Forelimb muscle (tissue), 1 donor: ENCODE data around the gene C1orf159. TPM values are rescaled to one million over a fixed set of nuclear protein-coding genes. Genes with fewer than 3 reads are reported as not detected.
"Not testable (repeated sequence)": the region's sequence is repeated elsewhere in the genome, so short reads cannot be mapped to it uniquely, and the experiment has no call there.

Experiments
- DNase-seq: peaks from one replicate; pipeline ENCODE4 v3.0.0-alpha.2; 2013; ENCODE audit warnings: low read depth
- polyA plus RNA-seq: library from polyadenylated mRNA; unstranded; fragments of 120-200 nt; gene quantifications from one replicate; pipeline ENCODE4 v1.2.1, GENCODE V29; 2013; ENCODE audit not compliant: insufficient read length

C1orf159 gene
- polyA plus RNA-seq: 6.4 TPM

DNA sequence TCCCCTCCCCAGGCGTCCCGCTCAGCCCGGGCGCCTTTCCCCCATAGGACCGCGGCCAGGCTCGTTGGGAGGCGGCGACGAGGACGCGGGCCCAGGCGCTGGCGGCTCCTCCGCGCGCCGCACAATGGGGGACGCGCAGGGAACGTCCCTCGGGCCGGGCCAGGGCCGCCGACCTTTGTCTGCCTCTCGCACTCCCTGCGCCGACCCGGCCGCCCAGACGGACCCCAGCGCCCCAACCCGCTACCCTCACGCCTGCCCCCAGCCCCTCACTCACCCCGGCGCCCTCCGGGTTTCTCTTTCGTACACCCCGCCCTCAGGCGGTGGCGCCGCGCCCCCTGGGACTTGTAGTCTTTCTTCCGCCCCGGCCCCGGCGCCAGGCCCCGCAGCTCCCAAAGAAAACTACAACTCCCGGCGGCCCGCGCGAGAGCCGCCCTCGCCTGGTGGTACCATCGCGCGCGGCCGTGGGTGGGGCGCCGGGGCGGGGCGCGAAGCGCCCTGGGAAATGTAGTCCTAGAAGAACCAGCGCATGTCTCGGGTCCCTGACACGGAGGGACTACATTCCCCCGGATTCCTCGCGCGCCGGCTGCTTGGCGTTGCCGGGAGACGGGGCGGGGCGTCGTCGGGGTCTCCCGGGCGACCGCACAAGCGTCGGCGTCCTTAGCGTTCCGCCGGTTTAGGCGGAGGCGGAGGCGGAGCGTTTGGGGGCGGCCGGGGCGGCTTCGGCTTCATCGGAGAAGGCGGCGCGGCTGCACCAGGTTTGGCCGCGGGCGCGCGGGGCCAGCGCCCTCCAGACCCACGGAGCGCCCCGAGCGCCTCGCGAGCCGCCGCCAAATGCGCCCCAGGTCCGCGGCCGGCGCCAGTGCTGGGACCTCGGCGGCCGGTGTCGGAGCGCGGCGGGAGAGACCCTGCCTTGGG is at the start of gene C1orf159:
TSS of gene C1orf159 (minus strand) at position 304 of the 915 bp plus-strand sequence. CDS start 24,546 bp downstream, outside the sequence.
- peak; percentile 89 for DNase-seq

DNA sequence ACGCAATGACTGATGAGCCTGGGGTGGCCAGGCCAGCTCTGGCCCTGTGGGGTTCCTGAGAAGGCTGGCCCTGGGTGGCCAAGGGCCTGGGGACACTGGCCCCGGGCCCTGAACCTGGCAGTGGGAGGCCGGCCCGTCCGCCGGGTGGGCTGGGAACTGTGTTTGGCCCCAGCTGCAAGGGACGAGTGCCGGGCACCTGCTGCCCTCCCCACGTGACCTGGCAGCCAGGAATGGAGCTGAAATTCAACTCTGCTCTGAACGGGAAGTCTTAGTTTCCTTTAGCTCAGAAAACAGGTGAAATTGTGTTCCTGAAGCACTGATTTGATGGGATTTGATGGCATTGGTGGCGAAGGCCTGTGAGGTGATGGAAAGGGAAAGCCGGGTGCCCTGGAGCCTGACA is 49.6 kb upstream of the C1orf159 start:
- DNase-seq: no peak

DNA sequence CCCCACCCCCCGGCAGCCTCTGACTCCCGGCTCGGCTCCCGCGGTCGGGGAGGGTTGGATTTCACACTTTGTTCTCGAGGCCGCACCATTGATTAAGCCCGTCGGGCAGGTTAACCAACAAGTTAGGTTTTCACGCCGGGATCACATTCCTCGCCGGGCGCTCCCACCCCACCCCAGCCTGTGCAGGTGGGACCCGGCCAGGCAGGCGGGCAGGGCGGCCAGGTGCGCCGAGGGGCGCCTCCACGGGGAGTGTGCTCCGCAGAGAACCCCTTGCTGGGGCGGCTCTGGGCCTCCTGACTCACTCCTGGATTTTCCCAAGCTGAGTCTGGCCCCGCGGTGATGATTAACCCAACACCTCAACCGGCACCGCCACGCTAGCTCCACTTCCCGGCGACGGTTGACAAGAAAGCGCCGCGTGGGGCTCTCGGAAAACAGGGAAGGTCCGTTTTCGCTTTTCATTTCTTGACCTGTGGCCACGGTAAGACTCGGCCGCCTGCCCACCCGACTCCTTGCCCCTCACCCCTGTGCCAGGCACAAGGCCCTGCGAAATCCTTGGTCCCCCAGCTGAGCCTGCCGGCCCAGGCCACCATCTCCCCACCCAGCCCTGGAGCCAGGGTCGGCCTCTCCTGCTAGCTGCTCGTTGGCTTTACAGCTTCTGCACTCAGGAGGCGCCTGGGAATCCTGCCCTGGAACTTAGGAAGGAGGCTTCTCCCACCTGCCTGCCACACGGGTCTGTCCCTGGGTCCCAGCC is 49.0 kb upstream of the C1orf159 start:
- DNase-seq: no peak

DNA sequence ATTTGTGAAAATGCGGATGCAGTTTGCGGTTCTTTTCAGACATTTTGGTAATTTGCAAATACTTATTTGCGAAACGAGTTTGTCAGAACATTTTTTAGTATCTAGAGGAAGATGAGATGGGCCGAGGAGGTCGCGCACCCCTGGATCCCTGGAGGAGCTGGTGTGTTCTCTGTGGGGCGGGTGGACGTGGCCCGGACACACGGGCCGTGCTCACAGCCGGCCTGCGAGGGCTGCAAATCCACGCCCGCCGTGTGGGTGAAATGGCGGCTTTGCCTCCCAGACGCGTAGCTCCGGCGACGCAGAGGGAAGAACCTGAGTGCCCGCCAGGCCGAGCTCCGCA is 48.4 kb upstream of the C1orf159 start:
- DNase-seq: no peak

DNA sequence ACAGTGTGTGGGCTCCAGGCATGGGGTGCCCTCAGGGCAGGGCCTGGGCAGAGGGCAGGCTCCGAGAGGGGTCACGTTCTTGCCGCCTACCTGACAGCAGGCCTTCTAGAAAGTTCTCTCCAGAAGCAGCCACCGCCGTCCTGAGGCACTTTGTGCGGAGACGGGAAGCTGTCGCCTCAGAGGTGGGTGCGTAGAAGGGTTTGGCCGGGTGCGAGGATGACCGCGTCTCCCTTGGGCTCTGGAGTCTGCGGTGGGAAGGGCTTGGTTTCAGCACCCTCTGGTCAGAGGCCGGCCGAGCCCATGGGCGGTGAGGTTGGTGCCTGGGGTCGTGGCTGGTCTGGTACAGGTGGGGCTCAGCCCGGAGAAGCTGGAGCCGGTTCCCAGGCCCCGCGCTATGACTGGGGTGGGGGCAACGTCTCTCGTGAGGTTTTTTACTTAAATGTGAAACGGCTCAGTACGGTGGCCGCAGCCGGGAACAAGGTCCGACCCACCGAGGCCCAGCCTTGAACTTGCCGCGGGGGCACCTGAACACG is 47.7 kb upstream of the C1orf159 start:
- DNase-seq: no peak

DNA sequence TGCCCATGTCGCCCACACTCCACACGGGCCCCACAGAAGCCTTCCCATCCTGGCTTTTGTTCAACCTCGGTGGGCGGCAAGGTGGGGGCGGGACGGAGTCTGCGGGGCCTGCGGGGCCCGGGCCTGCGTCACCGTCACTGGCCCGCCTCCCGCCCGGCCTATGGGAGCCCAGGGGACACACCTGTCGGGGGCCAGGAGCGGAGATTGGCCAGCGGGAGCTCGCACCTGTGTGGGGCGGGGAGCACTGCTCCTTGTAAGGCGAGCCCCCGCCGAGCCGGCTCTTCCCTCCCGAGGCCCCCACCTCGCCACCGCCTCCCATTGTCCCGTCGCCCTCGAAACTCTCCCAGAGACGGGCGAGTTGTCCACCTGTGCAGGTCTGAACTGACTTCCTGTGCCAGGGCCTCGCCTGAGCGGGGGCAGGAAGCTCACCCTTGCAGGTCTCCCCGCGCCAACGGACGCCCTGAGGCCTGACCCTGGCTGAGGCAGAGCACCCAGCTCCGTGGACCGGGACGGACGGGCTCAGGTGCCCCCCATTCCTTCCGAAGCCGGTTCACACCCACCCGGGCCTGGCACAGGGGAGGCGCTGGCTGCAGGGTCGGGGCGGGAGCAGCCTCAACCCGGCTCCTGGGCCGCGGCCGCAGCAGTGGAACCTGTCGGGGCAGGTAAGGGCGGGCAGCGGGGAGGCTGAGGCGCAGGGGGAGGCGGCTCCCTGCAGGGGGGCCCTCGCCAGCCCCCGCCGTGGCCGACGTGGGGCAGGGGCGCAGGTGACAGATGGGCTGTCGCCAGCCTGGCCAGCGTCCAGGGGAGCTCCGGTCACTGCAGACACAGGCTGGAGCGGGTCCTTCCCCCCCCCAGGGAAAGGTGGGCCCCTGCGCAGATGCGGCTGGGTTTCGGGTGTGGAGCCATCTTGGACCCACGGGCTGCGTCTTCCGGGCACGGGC is 47.0 kb upstream of the C1orf159 start:
- no peak for DNase-seq

DNA sequence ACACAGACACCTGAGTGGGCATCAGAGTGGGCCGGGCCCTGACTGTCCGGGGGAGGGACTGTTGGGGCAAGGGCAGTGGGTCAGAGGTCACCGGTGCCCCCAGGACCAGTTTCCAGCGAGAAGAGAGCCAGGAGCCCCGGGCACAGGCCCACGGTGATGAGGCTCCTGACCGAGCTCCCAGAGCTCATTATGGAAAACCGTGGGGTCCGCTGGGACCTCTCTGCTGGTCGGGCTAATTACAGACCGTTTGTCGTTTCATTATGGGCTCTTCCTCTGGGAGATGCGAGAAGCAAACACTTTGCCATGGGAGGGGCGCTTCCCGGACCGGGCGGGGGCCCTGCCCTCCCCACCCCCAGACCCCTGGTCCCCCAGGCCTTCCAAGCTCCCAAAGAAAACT is 45.8 kb upstream of the C1orf159 start:
- no peak for DNase-seq

DNA sequence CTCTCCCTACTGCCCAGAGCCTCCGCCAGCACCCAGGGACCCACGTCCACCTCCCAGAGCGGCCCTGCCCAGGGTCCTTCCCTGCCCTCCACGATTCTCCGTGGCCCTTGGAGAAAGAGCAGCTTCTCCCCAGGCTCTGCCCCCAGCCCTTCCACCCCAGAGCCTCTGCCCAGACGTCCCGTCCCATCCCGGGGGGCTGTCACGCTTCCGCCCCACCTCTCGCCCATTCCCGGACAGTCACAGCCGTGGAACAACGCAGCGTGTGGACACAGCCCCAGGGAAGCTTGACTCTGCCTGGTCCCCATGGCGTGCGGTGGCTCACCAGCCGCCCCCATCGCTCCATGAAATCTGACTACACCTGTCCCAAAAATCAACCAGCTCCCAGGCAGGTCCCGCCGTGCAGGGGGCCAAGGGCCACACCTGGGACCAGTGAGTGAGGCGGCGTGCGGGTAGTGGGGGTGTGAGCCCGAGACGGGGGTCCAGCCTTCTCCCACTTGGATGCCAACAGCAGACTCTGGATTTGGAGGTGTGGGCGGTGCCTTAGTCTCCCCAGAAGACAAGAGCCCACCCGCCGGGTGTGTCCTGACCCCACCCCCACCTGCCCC is 45.3 kb upstream of the C1orf159 start:
- no peak for DNase-seq

DNA sequence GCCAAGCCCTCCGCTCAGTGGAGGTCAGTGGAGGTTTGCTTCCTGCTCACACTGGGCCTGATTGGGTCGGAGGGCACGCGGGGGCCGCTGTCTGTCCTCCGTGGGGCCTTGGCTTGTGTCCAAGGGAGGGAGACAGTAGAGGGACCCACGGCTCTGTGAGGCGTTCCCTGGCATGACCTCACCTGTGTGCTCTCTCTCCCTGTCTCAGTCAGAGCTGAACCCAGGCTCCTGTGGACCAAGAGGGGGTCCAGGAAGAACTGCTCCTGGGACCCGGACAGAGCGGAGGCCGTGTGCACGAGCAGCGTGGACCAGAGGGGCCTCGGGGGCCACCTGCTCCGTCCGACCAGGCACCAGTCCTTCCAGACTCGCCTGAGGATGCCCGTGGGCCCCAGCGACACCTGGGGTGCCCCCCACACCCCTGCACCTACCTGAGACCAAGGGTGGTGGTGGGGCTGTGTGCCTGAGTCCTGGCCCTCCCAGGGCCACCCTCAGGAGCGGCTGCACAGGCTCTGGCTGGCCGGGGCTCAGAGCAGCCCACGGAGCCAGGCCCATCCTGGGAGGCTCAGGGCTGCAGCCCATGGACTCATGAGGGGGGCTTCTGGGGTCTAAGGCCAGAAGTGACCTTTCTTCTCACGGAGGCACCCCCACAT is 44.5 kb upstream of the C1orf159 start:
- DNase-seq: no peak

DNA sequence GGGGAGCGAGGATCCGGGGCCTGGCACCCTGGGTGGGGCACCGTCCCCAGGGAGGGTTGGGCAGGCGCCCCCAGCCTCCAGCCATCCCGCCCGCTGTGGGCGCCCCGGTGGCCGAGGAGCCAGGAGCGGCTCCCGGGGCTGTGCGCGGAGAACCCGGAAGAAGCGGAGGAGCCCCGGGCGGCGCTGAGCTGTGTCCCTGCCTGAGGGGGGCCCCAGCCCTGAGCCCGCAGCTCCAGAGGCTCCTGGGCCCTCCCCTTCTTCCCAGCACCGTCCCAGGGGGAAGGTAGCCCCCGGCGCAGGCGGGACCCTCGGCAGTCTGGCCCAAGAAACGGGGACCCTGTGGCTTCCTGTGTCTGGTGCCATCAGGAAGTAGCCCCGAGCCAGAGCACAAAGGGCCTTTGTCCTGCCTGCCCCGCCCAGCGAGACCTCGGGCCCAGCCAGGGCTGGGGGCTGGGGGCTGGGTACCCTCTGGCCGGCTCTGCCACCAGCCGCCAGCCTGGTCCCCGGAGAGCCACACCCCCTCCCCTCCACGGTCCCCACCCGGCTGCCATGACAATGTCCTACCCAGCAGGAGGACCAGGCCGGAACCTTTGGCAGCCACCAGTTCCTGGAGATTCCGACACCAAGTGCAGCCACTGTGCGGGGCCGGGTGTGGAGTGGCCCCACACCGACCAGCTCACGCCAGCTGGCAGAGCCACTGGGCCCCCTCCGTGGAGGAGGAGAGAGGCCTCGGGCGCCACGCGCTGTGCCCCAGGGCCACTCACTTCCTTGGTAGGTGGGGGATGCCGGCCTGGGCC is 42.2 kb upstream of the C1orf159 start:
- DNase-seq: no peak

DNA sequence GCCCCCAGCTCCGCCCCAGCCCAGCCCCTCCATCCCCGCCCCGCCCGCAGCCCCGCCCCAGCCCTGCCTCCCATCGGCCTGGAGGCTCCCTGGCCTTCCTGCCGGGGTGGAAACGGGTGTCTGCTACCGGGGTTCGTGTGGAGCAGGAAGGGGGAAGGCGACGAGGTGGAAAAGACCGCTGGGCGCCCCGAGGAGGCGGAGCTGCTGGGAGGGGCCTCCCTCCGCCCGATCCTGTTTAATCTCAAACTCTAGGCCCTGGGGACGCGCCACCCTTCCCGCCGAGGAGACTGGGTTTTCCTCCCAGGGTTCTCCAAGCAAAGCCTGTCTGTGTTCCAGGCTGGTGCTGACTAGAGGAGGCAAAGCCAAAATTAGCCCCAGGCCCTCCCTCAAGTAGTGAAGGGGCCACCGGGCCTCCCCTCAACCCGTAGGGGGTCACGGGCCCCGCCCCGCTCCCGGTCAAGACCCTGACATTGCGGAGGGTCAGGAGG is 41.6 kb upstream of the C1orf159 start:
- DNase-seq: peak; percentile 34

DNA sequence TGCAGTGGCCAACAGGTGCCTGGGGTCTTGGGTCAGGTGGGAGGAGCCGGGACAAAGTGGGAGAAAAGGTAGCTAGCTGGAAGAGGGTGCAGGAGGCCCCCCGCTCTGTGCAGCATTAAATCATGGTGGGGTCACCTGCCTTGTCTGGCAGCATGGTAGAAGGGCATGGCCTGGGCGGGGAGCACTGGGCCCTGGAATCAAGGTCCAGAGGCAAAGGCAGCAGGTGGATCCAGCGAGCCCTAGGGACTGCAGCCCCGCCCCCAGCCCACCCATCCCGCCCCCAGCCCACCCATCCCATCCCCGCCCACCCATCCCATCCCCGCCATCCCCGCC is 41.1 kb upstream of the C1orf159 start:
- DNase-seq: no peak

DNA sequence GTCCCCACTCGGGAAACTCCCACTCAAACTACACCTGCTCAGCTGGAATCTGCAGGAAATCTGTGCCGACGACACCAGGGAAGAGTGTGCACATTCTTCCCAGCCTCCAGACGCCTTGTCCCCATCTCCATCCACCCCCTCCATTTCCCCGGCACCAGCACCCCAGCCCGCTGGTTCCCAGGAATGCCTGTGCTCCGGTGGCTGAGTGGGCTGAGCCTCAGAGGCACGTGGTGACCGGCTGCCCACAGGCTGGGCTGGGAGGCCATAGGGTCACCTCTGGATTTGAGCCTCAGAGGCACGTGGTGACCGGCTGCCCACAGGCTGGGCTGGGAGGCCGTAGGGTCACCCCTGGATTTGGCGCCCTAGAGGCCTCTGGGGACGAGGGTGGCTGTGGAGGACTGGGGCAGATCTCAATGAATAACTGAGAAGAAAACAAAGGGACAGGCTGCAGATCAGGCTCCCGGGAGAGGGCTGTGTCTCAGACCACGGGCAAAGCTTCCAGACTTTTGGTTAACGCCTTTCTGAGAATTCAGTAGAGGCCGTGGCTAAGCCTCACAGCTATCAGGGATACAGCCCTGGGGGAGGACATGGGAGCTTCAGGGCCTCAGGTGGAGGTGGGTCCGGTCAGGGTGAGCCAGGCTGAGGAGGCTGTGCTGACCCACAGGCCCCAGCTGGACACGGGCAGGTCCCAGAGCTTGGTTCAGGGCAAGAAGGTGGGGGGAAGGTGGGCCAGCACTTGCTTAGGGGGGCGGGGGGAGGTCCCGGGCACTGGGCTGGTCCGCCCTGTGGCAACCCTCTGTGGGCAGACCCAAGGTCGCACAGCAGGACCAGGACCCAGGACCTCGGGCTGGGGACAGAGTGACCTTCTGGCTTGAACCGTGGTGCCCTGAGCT is 40.5 kb upstream of the C1orf159 start:
- DNase-seq: no peak

DNA sequence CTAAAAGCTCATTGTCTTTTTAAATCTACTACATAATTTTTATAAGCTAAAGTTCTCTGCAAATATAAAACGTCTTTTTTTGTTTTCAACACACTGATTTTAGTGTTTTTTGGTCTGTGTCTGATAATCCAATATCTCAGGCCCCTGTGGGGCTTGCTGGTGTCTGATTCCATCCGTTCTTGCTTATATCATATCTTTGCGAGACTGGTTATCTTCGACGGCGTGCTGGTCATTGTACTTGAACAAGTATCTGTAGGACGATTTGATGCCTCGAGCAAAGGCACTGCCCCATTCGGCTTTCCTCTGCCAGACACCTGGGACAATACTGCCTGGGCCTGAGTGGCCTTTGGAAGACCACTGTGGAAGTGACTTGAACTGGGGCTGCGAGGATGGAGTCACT is 39.4 kb upstream of the C1orf159 start:
- no peak for DNase-seq

DNA sequence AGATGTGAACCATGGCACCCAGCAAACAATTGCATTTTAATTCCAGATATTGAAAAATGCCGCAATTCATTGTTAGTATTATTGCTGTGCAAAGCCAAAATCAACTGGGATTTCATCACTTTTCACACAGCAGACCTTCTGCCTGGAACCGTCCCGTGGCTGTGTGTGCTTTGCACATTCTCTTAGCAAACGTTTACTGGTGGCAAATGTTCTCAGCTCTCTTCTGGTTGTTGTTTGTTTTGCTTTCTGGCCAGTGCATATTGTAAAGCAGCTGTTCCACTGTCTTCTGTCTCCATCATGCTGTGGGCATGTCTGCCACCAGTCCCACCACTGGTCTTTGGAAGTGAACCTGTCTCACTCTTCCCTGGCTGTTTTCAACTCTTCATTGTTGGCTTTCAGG is 38.0 kb upstream of the C1orf159 start:
- no peak for DNase-seq

DNA sequence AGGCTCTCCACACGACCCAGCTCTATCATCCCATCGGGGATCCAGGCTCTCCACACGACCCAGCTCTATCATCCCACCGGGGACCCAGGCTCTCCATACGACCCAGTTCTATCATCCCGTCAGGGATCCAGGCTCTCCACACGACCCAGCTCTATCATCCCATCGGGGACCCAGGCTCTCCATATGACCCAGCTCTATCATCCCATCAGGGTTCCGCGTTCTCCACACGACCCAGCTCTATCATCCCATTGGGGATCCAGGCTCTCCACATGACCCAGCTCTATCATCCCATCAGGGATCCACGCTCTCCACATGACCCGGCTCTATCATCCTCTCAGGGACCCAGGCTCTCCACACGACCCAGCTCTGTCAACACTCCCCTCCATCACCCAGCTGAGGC is 37.3 kb upstream of the C1orf159 start:
- DNase-seq: not testable (repeated sequence)

DNA sequence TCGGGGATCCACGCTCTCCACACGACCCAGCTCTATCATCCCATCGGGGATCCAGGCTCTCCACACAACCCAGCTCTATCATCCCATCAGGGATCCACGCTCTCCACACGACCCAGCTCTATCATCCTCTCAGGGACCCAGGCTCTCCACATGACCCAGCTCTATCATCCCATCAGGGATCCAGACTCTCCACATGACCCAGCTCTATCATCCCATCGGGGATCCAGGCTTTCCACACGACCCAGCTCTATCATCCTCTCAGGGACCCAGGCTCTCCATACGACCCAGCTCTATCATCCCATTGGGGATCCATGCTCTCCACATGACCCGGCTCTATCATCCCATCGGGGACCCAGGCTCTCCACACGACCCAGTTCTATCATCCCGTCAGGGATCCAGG is 36.5 kb upstream of the C1orf159 start:
- not testable (repeated sequence) for DNase-seq

DNA sequence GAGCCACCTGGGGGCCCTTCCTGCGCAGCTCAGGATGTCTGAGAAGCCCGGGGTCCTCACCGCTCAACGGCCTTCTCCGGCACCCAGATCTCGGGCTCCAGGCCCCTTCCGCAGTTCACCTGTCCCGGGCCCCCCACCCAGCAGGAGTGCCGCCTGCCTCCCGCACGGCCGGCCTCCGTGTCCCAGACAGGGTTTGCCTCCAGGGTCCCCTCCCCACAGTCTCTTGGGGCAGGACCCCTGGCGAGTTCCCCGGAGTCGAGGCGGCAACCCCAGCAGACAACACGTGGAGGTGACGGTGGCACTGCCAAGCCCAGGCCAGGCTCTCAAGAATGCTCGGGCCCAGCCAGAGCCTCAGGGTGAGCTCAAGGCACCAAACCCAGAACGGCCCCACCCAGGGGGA is 35.4 kb upstream of the C1orf159 start:
- DNase-seq: no peak

DNA sequence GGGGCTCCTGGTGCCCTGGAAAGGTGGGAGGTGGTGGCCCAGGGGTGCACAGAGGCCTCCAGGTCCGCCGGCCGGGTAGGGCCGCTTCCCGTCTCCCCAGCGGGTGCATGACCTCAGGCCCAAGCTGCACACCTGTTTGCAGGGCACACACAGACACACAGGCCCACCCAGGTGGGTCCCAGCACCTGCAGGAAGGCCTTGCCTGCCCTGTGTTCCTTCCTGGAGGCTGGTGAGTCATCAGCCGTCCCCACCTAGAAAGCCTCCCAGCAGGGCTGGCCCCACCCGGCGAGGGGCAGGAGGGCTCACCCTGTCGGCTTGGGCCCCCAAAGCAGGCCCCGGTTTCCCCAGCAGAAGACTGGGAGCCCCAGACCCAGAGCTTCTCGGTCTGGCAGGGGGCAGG is 34.2 kb upstream of the C1orf159 start:
- DNase-seq: no peak
